Motor neuron (in vitro differentiated cells): ENCODE data around the gene EXOC4. TPM values are rescaled to one million over a fixed set of nuclear protein-coding genes. Genes with fewer than 3 reads are reported as not detected.
A peak's percentile ranks its signal among the peaks of the same experiment; 100 is the strongest.

ENCODE experiments used
- ATAC-seq, 8 experiments: fragments of 200-7000 bp; cut with Tn5 transposase; replicated peaks in 6 of 8; 2 replicates each; pipeline ENCODE4 v1.8.0; 2021; ENCODE audit warnings: mild to moderate bottlenecking in 8 of 8, moderate library complexity in 8 of 8
- H3K27ac ChIP-seq, 2 donors: fragments of 250-450 bp; sonication (Bioruptor Pico); 2 replicates each; pipeline ENCODE4 v1.9.0; 2021; ENCODE audit warnings: antibody characterized with exemption in 2 of 2, mild to moderate bottlenecking in 2 of 2, moderate library complexity in 1 of 2
- H3K4me1 ChIP-seq, 2 donors: fragments of 250-450 bp; sonication (Bioruptor Pico); replicated peaks in 1 of 2; 2 replicates each; pipeline ENCODE4 v1.6.1; 2021; ENCODE audit warnings: antibody characterized with exemption in 2 of 2, mild to moderate bottlenecking in 2 of 2, moderate library complexity in 1 of 2
- H3K4me3 ChIP-seq, 5 donors: fragments of 250-450 bp; sonication (Bioruptor Pico); 2 replicates each; pipeline ENCODE4 v1.9.0; 2021; ENCODE audit warnings: antibody characterized with exemption in 5 of 5, mild to moderate bottlenecking in 5 of 5, moderate library complexity in 4 of 5
- WGBS, 10 experiments: fragments of 450-650 bp; shearing (Covaris generic); methylation state at CpG; one replicate each; pipeline ENCODE4 v1.0.0; 2022; 5-methylcytosine and 5-hydroxymethylcytosine counted together
- in situ Hi-C, 9 experiments: fragments of 400-800 bp; cut with MboI; loops; one replicate each; pipeline ENCODE4 v1.15.0; 2021; ENCODE audit warnings: low sequenced_read_pairs in 9 of 9, low pct_unique_long_range_greater_than_20kb in 2 of 9; ENCODE audit not compliant: unreplicated experiment in 9 of 9
- total RNA-seq, 8 experiments: library from RNA; unstranded; fragments of 300-600 nt; gene quantifications; 2 replicates each; pipeline versions ENCODE4 v1.2.3 to v1.2.4, GENCODE V29; 2022

Gene EXOC4
- total RNA-seq, 8 experiments from 2014 or later = 47.7 to 103 (median 60.2) TPM

DNA sequence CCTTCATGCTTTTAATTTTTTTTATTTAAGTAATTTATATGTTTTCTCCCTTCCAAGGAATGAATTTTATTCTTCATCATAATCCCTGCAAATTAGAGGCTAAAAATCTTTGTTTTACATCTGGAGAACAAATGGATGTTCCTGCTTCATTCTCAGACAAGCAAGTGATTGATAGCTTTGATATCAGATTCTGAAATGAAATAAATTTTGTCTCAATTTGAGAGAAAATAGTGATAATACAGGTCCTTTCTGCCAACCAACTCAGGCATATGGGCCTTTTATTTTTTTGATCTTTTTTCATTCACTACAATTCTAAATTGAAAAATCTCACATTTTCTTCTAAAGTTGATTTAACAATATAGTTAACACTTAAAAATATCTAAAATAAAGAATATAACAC is 427.1 kb downstream of the EXOC4 start:
- H3K4me1 ChIP-seq = peaks cover 15 to 41% of the 10 kb centered on the region in 2 donors
- ATAC-seq = no peak
- no peak overlapping the region for H3K4me3 ChIP-seq
- in situ Hi-C loops = no loop called here
- H3K27ac ChIP-seq = no peak overlapping the region

DNA sequence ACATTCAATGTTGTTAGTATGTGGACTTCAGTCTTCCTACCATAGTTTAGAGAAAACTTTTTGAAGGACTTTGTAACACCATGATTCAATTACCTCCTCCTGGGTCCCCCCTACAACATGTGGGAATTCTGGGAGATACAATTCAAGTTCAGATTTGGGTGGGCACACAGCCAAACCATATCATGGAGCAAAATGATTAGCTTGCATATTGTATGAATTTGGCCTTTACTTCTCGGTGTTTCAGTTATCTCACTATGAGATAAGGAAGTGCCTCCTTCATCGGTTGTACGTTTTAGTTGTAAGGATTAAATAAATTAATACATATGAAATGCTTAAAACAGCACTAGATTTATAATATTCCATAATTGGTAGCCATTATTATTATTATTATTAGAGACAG is 428.7 kb downstream of the EXOC4 start:
- Histone ChIP-seq H3K27ac (no peak overlapping the region), H3K4me1 (peaks cover 7 to 32% of the 10 kb centered on the region in 2 donors), H3K4me3 (no peak overlapping the region)
- WGBS, 10 experiments = 92 to 100% (median 100%) methylated on average over 1 to 3 of the region's 3 CpGs; no CpG with 5 or more reads in 1 of the 10 experiments
- in situ Hi-C loops = no loop called here
- ATAC-seq = no peak

DNA sequence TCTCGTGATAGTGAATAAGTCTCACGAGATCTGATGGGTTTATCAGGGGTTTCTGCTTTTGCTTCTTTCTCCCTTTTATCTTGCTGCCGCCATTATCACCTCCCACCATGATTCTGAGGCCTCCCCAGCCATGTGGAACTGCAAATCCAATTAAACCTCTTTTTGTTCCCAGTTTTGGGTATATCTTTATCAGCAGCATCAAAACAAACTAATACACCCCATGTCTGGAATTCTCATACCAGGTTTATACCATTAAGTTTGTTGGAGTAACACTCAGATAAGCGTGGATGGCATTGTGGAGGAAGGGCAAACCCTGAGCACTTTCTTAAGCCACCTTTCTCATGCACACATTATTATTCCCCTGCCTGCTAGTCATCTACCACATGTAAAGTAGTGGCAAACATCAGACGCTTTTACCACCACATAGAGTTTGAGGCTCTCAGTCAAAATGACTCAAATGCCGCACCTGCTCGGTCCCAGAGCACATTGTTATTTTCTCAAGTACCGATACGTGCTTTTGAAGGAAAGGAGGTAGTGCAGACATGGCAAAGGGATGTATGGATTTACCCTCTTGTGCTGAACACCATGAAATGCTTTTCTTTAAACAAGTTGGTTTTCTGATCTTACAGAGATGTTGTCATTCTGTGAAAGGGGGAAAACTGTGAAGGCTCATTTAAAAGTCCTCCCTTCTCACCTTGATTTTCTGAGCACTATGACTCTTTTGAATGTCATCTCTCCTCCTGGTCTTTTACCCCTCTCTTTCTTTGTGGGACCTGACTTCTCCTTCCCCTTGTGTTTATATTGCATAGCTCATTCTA is 429.7 kb downstream of the EXOC4 start:
- no peak overlapping the region for H3K27ac ChIP-seq
- no peak for ATAC-seq
- H3K4me1 ChIP-seq = peaks cover 6 to 24% of the 10 kb centered on the region in 2 donors
- in situ Hi-C loops = no loop called here
- H3K4me3 ChIP-seq = no peak overlapping the region
- 50 to 81% (median 72%) methylated on average over 2 to 9 of the region's 9 CpGs for WGBS, 10 experiments

DNA sequence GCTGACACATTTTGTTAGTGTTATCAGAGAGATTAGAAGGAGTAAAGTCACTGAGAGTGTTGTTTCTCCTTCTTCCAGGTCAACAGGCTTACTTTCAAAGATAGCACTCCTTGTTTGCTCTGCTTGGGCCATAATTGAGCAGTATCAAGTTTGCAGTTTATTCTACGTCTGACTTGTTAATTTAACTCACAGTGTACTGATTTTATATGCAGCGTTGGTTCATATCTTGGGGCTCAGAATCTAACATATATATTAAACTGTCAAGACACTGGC is 430.2 kb downstream of the EXOC4 start:
- no peak for ATAC-seq
- H3K27ac ChIP-seq = no peak overlapping the region
- in situ Hi-C loops = no loop called here
- peaks cover 6 to 25% of the 10 kb centered on the region in 2 donors for H3K4me1 ChIP-seq
- H3K4me3 ChIP-seq = no peak overlapping the region
- WGBS, 10 experiments = 80 to 100% (median 92%) methylated on average over 1 to 2 of the region's 2 CpGs

DNA sequence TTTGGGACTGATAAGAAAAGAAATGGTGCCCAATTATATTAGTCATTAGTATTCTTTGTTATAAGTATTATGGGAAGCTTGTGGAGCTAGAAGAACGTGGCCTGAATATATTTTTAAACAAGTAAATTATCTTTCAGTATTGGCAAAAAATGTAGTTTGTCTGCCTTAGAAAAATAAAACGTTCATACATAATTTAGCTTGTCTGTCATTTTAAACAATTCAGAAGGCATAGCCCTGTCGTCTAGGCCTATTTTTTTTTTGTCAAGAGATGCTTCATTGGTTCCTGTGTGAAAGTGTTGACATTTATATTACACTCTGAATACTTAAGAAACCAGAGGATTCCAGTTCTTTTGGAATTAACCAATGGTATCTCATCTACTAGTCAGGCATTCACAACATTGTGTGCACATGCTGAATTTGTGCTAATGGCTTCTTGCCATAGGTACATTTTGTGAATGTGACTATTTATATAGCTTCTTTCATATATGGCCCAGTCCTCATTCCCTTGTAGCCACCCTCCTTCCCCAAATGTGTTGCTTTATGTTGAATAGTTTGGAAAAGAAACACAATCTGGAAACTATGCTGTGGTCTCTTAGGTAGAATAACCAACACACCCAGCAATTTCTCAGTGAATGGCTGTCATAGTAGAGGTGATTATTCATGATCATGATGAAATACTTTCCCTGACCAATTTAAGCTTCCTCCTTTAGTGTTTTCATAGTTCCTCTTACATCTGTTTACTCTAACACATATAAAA is 435.8 kb downstream of the EXOC4 start:
- no peak overlapping the region for H3K27ac ChIP-seq
- peaks cover 3 to 6% of the 10 kb centered on the region in 2 donors for H3K4me1 ChIP-seq
- peak in 3 of 8 experiments; percentile 19 to 77 (median 55) for ATAC-seq
- in situ Hi-C loops = no loop called here
- no peak overlapping the region for H3K4me3 ChIP-seq
- WGBS, 10 experiments = 26 to 100% (median 53%) methylated on average over 1 to 3 of the region's 3 CpGs; no CpG with 5 or more reads in 1 of the 10 experiments

DNA sequence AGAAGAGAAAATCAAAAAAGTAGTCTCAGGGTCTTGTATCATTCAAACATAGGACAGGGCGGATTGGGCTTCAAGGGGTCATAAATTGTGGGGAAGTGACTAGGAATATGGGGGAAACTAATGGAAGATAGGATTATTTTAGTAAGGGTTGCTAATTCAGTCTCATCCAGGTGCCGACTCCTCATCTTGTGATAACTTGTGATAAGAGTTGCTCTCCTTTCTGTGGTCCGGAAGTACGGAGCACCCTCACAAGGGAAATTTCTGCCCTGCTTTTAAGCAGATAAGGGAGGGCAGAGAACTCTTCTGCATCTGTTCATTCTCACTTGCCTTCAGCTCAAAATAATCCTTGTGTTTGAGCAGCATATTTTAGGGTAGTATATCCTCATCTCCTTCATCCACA is 437.9 kb downstream of the EXOC4 start:
- Histone ChIP-seq H3K4me3 (no peak overlapping the region), H3K4me1 (peaks cover 3 to 6% of the 10 kb centered on the region in 2 donors), H3K27ac (no peak overlapping the region)
- in situ Hi-C loops = no loop called here
- 80 to 100% (median 90%) methylated on average over 1 to 4 of the region's 4 CpGs; no CpG with 5 or more reads in 2 of the 10 experiments for WGBS, 10 experiments
- no peak for ATAC-seq

DNA sequence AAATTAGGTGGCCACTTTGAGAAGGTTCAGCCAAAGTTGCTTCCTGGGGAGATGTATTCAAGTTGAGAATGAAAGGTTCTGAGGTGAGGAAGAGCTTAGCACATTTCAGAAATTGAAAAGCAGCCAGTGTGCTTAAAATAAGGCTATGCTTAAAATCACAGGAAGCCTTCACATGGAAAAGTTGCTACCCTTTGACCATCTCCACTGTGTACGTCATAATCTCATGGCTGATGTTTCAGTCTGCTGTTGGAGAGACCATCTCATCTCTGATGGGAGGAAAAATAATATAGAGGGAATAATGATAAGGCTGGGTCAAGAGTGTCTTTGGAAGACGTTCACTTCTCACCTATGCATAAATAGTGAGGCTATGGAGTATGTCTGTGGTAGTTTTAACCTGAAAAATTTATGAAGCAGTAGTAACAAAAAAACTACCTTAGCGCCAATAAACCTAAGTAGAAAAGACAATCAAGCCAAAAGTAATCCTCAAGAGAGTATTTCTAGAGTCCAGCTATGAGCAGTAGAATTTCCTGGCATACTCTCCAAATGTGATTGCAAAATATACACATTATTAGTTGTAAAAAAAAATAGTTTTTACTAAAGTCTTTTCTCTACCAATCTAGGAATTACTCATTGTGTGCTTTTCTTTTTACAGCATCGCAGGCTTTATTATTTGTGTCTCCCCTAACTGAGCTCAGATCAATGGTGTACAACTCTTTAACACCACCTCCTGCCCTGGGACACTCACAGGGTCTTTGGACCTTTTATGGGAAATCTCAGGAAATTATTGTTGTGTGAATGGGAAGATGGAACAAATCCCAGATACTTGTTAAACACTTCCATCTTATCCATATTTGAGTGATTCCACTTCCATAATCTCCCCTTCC is 439.1 kb downstream of the EXOC4 start:
- no peak for ATAC-seq
- WGBS, 10 experiments = 74 to 100% (median 92%) methylated on average over 1 to 4 of the region's 4 CpGs
- in situ Hi-C loops = no loop called here

DNA sequence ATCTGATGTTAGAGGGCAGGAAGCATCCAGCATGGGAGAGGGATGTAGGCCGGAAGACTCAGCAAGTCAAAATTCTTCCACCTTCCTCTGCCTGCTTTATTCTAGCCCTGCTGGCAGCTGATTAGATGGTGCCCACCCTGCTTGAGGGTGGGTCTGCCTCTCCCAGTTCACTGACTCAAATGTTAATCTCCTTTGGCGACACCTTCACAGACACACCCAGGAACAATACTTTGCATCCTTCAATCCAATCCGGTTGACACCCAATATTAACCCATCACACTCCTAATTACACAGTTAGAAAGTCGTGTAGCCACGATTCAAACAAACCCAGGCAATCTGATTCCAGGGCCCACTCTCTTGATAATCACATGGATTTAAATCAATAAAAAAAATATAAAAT is 440.4 kb downstream of the EXOC4 start:
- Histone ChIP-seq H3K4me1 (peaks cover 6 to 12% of the 10 kb centered on the region in 2 donors), H3K27ac (no peak overlapping the region), H3K4me3 (no peak overlapping the region)
- in situ Hi-C loops = no loop called here
- WGBS, 10 experiments = 0 to 100% (median 90%) methylated on average over 1 to 4 of the region's 5 CpGs; no CpG with 5 or more reads in 2 of the 10 experiments
- peak in 1 of 8 experiments; percentile 25 for ATAC-seq

More for the DNA sequence above, 439.1 kb downstream of the EXOC4 start:
- Histone ChIP-seq H3K27ac (no peak overlapping the region), H3K4me1 (peaks cover 6 to 14% of the 10 kb centered on the region in 2 donors), H3K4me3 (no peak overlapping the region)

DNA sequence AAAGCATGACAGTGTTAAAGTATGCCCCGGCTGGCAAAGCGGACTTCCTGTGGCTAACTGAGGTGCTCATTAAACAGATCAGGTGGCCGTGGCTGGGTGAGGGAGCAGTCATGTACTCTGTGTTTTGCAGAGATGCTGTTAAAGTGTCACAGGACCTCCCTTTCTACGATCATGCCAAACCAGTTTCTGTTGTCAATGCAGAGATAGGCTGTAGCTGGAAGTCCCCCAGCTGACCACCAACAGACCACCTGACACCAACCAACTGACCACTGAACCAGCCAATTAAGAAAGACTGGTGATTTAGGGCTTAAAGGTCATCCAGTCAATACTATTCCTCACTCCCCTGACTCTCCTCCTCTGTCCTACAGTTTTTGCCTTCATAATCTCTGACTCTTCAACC is 443.2 kb downstream of the EXOC4 start:
- 40 to 100% (median 71%) methylated on average over 1 to 4 of the region's 4 CpGs; no CpG with 5 or more reads in 2 of the 10 experiments for WGBS, 10 experiments
- peaks cover 0 to 12% of the 10 kb centered on the region in 2 donors for H3K4me1 ChIP-seq
- no peak overlapping the region for H3K27ac ChIP-seq
- peak in 5 of 8 experiments; percentile 43 to 78 (median 65) for ATAC-seq
- in situ Hi-C loops = no loop called here
- no peak overlapping the region for H3K4me3 ChIP-seq

DNA sequence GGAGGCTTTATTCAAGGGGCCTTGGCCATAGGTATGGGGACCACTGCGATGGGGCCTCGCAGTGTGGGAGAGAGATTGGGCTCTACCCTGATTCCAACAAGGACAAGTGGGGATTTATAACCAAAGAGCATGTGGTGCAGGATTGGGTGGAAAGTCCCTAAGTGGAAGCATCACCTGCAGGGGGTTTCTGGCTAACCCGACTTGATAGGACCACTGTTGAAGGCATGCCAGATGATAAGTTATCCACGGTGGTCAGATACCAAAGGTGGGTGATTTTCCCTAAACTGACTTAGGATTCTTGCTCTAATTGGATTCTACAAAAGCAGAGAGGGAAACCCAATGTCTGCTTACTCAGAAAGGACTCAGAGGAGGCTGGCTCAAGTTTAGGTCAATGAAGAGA is 444.7 kb downstream of the EXOC4 start:
- ATAC-seq = no peak
- no peak overlapping the region for H3K4me3 ChIP-seq
- in situ Hi-C loops = no loop called here
- H3K27ac ChIP-seq = no peak overlapping the region
- WGBS, 10 experiments = 80 to 100% (median 94%) methylated on average over 1 to 4 of the region's 4 CpGs
- peaks cover 0 to 12% of the 10 kb centered on the region in 2 donors for H3K4me1 ChIP-seq

DNA sequence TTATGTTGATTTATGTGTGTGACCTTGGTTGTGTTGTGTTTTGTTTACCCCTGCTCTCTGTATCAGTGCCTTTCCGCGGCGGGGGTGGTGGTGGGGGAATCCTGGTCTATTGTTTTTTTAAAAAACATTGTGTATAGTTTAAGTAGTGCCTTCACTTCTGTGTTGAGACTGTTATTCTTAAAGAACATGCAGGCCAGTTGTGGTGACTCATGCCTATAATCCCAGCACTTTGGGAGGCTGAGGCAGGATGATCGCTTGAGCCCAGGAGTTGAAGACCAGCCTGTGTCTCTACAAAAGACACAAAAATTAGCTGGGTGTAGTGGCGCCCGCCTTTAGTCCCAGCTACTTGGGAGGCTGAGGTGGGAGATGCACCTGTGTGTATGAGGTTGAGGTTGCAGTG is 445.2 kb downstream of the EXOC4 start:
- Histone ChIP-seq H3K4me1 (peaks cover 0 to 12% of the 10 kb centered on the region in 2 donors), H3K27ac (no peak overlapping the region), H3K4me3 (no peak overlapping the region)
- in situ Hi-C loops = no loop called here
- ATAC-seq = peak in 2 of 8 experiments; percentile 12 to 52
- WGBS, 10 experiments = 82 to 100% (median 94%) methylated on average over 2 to 3 of the region's 6 CpGs; no CpG with 5 or more reads in 4 of the 10 experiments

DNA sequence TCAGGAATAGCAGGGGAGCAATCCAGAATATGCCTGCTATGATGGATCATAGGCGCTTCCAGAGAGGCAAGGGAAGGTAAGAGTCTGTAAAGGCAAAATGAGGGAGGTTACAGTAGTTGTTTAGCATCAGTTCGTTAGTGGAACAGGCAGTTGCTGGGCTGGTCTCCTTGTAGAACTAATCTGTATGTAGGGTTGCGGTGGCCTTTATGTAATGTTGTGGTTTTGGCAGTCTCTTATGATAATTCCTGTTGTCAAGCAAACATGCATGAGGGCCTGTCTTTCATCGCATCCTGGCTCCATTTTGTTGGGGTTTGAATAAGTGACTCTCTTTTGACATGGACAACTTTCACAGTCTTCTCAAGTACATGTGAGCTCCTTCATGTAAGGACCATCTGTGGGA is 446.5 kb downstream of the EXOC4 start:
- Histone ChIP-seq H3K4me1 (peaks cover 2 to 19% of the 10 kb centered on the region in 2 donors), H3K27ac (no peak overlapping the region), H3K4me3 (no peak overlapping the region)
- ATAC-seq = peak in 3 of 8 experiments; percentile 77 to 83 (median 81)
- in situ Hi-C loops = no loop called here
- WGBS, 10 experiments = 0 to 95% (median 44%) methylated on average over 2 to 4 of the region's 4 CpGs; no CpG with 5 or more reads in 2 of the 10 experiments

DNA sequence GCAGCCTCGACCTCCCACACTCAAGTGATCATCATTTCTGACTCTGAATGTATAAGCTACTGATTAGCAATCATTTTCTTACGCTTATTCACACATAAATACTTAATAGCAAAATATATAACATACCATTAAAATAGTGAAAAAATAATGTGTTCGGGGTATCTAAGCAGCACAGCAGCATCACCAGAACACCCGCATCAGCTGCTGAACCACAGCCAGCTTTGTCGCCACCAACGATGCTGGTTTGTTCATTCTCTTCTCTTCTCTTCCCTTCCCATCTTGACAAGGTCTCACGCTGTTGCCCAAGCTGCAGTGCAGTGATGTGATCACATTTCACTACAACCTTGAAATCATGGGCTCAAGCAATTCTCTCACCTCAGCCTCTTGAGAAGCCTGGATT is 449.2 kb downstream of the EXOC4 start:
- 50 to 96% (median 66%) methylated on average over 1 to 3 of the region's 7 CpGs; no CpG with 5 or more reads in 2 of the 10 experiments for WGBS, 10 experiments
- Histone ChIP-seq H3K4me3 (no peak overlapping the region), H3K4me1 (peaks cover 2 to 7% of the 10 kb centered on the region in 2 donors), H3K27ac (no peak overlapping the region)
- in situ Hi-C loops = no loop called here
- ATAC-seq = no peak
